HCT116 (cell line): ENCODE results near the gene TTBK1. TPM values are rescaled to one million over a fixed set of nuclear protein-coding genes. Genes with fewer than 3 reads are reported as not detected.

Source experiments
- ATAC-seq: fragments of 200-7000 bp; cut with Tn5 transposase; 2 replicates; pipeline ENCODE4 v1.9.1; 2020; ENCODE audit warnings: mild to moderate bottlenecking, moderate library complexity
- BruUV-seq: library from RNA; stranded (reverse); fragments of 400-500 nt; replicated peaks from 2 replicates; lab custom pipeline; 2021; lab: Mats Ljungman, UMichigan
- CTCF ChIA-PET: fragments of 300-600 bp; sonication (Branson Sonifier 250); formaldehyde crosslinking; loops from one replicate; lab custom pipeline; 2021; ENCODE audit warnings: antibody characterized with exemption; lab: Charles Lee
- POLR2A ChIA-PET: fragments of 300-600, 350-600 bp; sonication (Branson Sonifier 250); formaldehyde crosslinking; loops from one replicate; lab custom pipeline; 2021; ENCODE audit warnings: antibody characterized with exemption; lab: Charles Lee
- RAD21 ChIA-PET, 2 experiments: fragments of 300-600 bp; sonication (Branson Sonifier 250); formaldehyde crosslinking; loops; one replicate each; lab custom pipeline; 2023; ENCODE audit warnings: low total read pairs in 2 of 2; ENCODE audit not compliant: uncharacterized antibody in 2 of 2, unreplicated experiment in 2 of 2, low non-redundant PET in 1 of 2; lab: Charles Lee
- DNase-seq: peaks from one replicate; pipeline ENCODE4 v3.0.0-alpha.2; 2010; ENCODE audit warnings: low read depth, low spot score
- H2AFZ ChIP-seq: fragments of 200-600 bp; shearing (Covaris generic), sonication (generic); 2 replicates; pipeline ENCODE4 v1.6.1; 2017; ENCODE audit warnings: low read depth, mixed run types, mixed read lengths, antibody characterized with exemption, low read length; ENCODE audit not compliant: poor library complexity, severe bottlenecking
- H3K27ac ChIP-seq: 2 replicates; pipeline ENCODE4 v1.5.1; 2012; ENCODE audit warnings: low read depth, low read length
- H3K27me3 ChIP-seq: fragments of 200-600 bp; sonication (generic); 2 replicates; pipeline ENCODE4 v1.6.1; 2016; ENCODE audit warnings: mixed run types, low read length, mixed read lengths; ENCODE audit not compliant: insufficient read depth
- H3K36me3 ChIP-seq, 2 experiments: fragments of 200-500 bp in 1 of 2; fragments of 200-600 bp in 1 of 2; sonication (Bioruptor generic) in 1 of 2; sonication (generic) in 1 of 2; 2 replicates each; pipeline versions ENCODE4 v1.5.1 to v1.6.1; 2014 to 2016; ENCODE audit warnings: low read length in 2 of 2, inconsistent platforms in 1 of 2, mixed read lengths in 1 of 2, mixed run types in 1 of 2; ENCODE audit not compliant: insufficient read depth in 2 of 2, control insufficient read depth in 1 of 2
- H3K4me1 ChIP-seq, 2 experiments: fragments of 200-600 bp in 1 of 2; sonication (generic) in 1 of 2; 2 replicates each; pipeline versions ENCODE4 v1.5.1 to v1.6.1; 2012 to 2017; ENCODE audit warnings: low read length in 2 of 2, inconsistent platforms in 1 of 2, mild to moderate bottlenecking in 1 of 2, mixed read lengths in 1 of 2, mixed run types in 1 of 2, moderate library complexity in 1 of 2; ENCODE audit not compliant: insufficient read depth in 2 of 2, control insufficient read depth in 1 of 2
- H3K4me2 ChIP-seq: fragments of 200-600 bp; sonication (generic); 2 replicates; pipeline ENCODE4 v1.6.1; 2017; ENCODE audit warnings: mixed run types, low read length, mixed read lengths
- H3K4me3 ChIP-seq, 2 experiments: fragments of 200-600 bp in 1 of 2; sonication (generic) in 1 of 2; replicated peaks in 1 of 2; 2 replicates each; pipeline ENCODE4 v1.5.1; 2011 to 2016; ENCODE audit warnings: low read length in 2 of 2, control low read depth in 1 of 2, low read depth in 1 of 2, mild to moderate bottlenecking in 1 of 2, mixed read lengths in 1 of 2, mixed run types in 1 of 2
- H3K79me2 ChIP-seq: fragments of 200-600 bp; sonication (generic); 2 replicates; pipeline ENCODE4 v1.6.1; 2017; ENCODE audit warnings: mild to moderate bottlenecking, mixed run types, low read length, moderate library complexity, mixed read lengths; ENCODE audit not compliant: insufficient read depth
- H3K9ac ChIP-seq: fragments of 200-600 bp; sonication (generic); 2 replicates; pipeline ENCODE4 v1.6.1; 2016; ENCODE audit warnings: low read length, mixed read lengths
- H3K9me2 ChIP-seq: fragments of 200-600 bp; sonication (generic), shearing (Covaris generic); 2 replicates; pipeline ENCODE4 v1.6.1; 2017; ENCODE audit warnings: mixed run types, mild to moderate bottlenecking, moderate library complexity; ENCODE audit not compliant: insufficient read depth
- H3K9me3 ChIP-seq, 2 experiments: fragments of 200-500 bp in 1 of 2; fragments of 200-600 bp in 1 of 2; sonication (Bioruptor generic) in 1 of 2; sonication (generic) in 1 of 2; 2 replicates each; pipeline ENCODE4 v1.6.1; 2014 to 2017; ENCODE audit warnings: low read length in 2 of 2, mixed read lengths in 2 of 2, inconsistent platforms in 1 of 2, low read depth in 1 of 2, mild to moderate bottlenecking in 1 of 2, mixed run types in 1 of 2, moderate library complexity in 1 of 2; ENCODE audit not compliant: control insufficient read depth in 1 of 2, insufficient read depth in 1 of 2
- H4K20me1 ChIP-seq: fragments of 200-600 bp; sonication (generic), shearing (Covaris generic); 2 replicates; pipeline ENCODE4 v1.6.1; 2017; ENCODE audit warnings: mixed run types, mild to moderate bottlenecking, moderate library complexity; ENCODE audit not compliant: insufficient read depth
- CBX3 ChIP-seq: IDR thresholded peaks from 2 replicates; pipeline ENCODE4 v1.6.1; 2012; ENCODE audit warnings: low read depth
- CEBPB ChIP-seq: IDR thresholded peaks from 2 replicates; pipeline ENCODE4 v1.6.1; 2012; ENCODE audit warnings: low read depth
- CTCF ChIP-seq, 3 experiments: fragments of 200-600 bp in 1 of 3; sonication (generic) in 1 of 3; IDR thresholded peaks in 2 of 3; conservative IDR thresholded peaks in 1 of 3; 2 replicates each; pipeline ENCODE4 v1.5.1; 2012 to 2017; ENCODE audit warnings: low read depth in 2 of 3, low read length in 2 of 3, antibody characterized with exemption in 1 of 3, borderline replicate concordance in 1 of 3, control low read depth in 1 of 3, mild to moderate bottlenecking in 1 of 3, mixed read lengths in 1 of 3, mixed run types in 1 of 3, moderate library complexity in 1 of 3; ENCODE audit not compliant: insufficient read depth in 1 of 3
- EGR1 ChIP-seq: IDR thresholded peaks from 2 replicates; pipeline ENCODE4 v1.6.1; 2012; ENCODE audit warnings: low read depth
- MAX ChIP-seq: IDR thresholded peaks from 2 replicates; pipeline ENCODE4 v1.6.1; 2012
- POLR2A ChIP-seq: IDR thresholded peaks from 2 replicates; pipeline ENCODE4 v1.7.0; 2011; ENCODE audit warnings: borderline replicate concordance; ENCODE audit not compliant: insufficient read depth, insufficient read length; ENCODE audit errors: extremely low read depth
- POLR2AphosphoS5 ChIP-seq: IDR thresholded peaks from 2 replicates; pipeline ENCODE4 v1.6.1; 2011; ENCODE audit warnings: mild to moderate bottlenecking, low read depth, low read length, moderate library complexity
- RAD21 ChIP-seq: IDR thresholded peaks from 2 replicates; pipeline ENCODE4 v1.6.1; 2012; ENCODE audit warnings: low read depth, mild to moderate bottlenecking
- SRF ChIP-seq: IDR thresholded peaks from 2 replicates; pipeline ENCODE4 v1.6.1; 2012; ENCODE audit warnings: low read depth
- TCF7L2 ChIP-seq: IDR thresholded peaks from 2 replicates; pipeline ENCODE4 v1.7.0; 2011; ENCODE audit warnings: borderline replicate concordance, inconsistent platforms; ENCODE audit not compliant: insufficient read depth, insufficient read length; ENCODE audit errors: extremely low read depth
- YY1 ChIP-seq: IDR thresholded peaks from 2 replicates; pipeline ENCODE4 v1.6.1; 2011; ENCODE audit warnings: low read length, low read depth, moderate library complexity, mild to moderate bottlenecking; ENCODE audit not compliant: insufficient replicate concordance; ENCODE audit errors: extremely low read depth
- ZFX ChIP-seq: fragments of 450-650 bp; IDR thresholded peaks from 2 replicates; pipeline ENCODE4 v1.6.1; 2017
- ZNF274 ChIP-seq: fragments of 200-500 bp; sonication (Bioruptor generic); IDR thresholded peaks from 2 replicates; pipeline ENCODE4 v1.6.1; 2014; ENCODE audit warnings: mild to moderate bottlenecking, low read depth, low read length, inconsistent platforms
- intact Hi-C: fragments of 100-400 bp; cut with micrococcal nuclease; formaldehyde crosslinking; loops from 2 replicates; pipeline ENCODE4 v1.10.0; 2022
- total RNA-seq: library from RNA; stranded (reverse); gene quantifications from one replicate; pipeline ENCODE4 v1.2.1, GENCODE V29; 2021; ENCODE audit not compliant: unreplicated experiment

The TTBK1 gene
- total RNA-seq, 1 experiment from 2014 or later: not detected

- ATAC-seq: no peak
- CTCF ChIA-PET: no interaction called here
Measured at GRCh38 chr6:43318011-43318410, 74.7 kb downstream of the TTBK1 start.

GRCh38 chr6:43325876-43326275 lies 82.6 kb downstream of the TTBK1 start:
- H4K20me1 ChIP-seq: no peaks in the 10 kb centered on the region
- no TSS peak for BruUV-seq
- H3K79me2 ChIP-seq: no peaks in the 10 kb centered on the region
- H3K27me3 ChIP-seq: no peaks in the 10 kb centered on the region
- intact Hi-C loops: no loop called here
- H3K9me3 ChIP-seq: no peaks in the 10 kb centered on the region
- POLR2A ChIA-PET: no interaction called here
- H3K36me3 ChIP-seq: no peaks in the 10 kb centered on the region
- H3K4me1 ChIP-seq: peaks cover 0 to 8% of the 10 kb centered on the region in 2 experiments; a peak in 2 of 4 replicates
- H3K27ac ChIP-seq: no peak overlapping the region
- H3K4me3 ChIP-seq: no peak overlapping the region
- H3K4me2 ChIP-seq: no peak overlapping the region
- no peak overlapping the region for H2AFZ ChIP-seq
- H3K9me2 ChIP-seq: no peaks in the 10 kb centered on the region
- CTCF ChIA-PET: no interaction called here
- H3K9ac ChIP-seq: no peak overlapping the region
- TF ChIP-seq POLR2AphosphoS5 (no peak), MAX (no peak), POLR2A (no peak), ZNF274 (no peak), EGR1 (no peak), RAD21 (no peak), CTCF (IDR thresholded peaks at IDR 0.05 in 2 of 3, conservative IDR thresholded peaks at IDR 0.05 in 1 of 3; ENCODE audit: borderline replicate concordance in 1 of 3, insufficient read depth in 1 of 3, low read depth in 2 of 3, low read length in 2 of 3) (no peak), ZFX (no peak), CEBPB (no peak), TCF7L2 (no peak)
- no peak for DNase-seq
- RAD21 ChIA-PET: no interaction called here
- no peak for ATAC-seq

More at GRCh38 chr6:43318011-43318410, 74.7 kb downstream of the TTBK1 start:
- DNase-seq: no peak
- Histone ChIP-seq H3K4me2 (no peak overlapping the region), H3K4me3 (no peak overlapping the region), H3K4me1 (no peaks in the 10 kb centered on the region), H4K20me1 (no peaks in the 10 kb centered on the region), H2AFZ (no peak overlapping the region), H3K79me2 (no peaks in the 10 kb centered on the region), H3K27me3 (no peaks in the 10 kb centered on the region)
- no TSS peak for BruUV-seq
- TF ChIP-seq YY1 (no peak), POLR2AphosphoS5 (no peak), EGR1 (no peak), CBX3 (no peak), SRF (no peak), TCF7L2 (no peak)
- TF ChIP-seq, all 23 proteins: peak for 0
- no peaks in the 10 kb centered on the region for H3K9me3 ChIP-seq
- no peaks in the 10 kb centered on the region for H3K36me3 ChIP-seq
- H3K9ac ChIP-seq: no peak overlapping the region
- POLR2A ChIA-PET: no interaction called here
- H3K27ac ChIP-seq: no peak overlapping the region
- RAD21 ChIA-PET: no interaction called here
- H3K9me2 ChIP-seq: no peaks in the 10 kb centered on the region
- intact Hi-C loops: no loop called here
